SIG-M5 treated with dmso at 0.1 percent for 504 hours (cell line): ENCODE results near the gene ITGA2B.
"Not testable (repeated sequence)": the region's sequence is repeated elsewhere in the genome, so short reads cannot be mapped to it uniquely, and the experiment has no call there.

Experiments
- DNase-seq: peaks from one replicate; lab custom pipeline; 2025; ENCODE audit not compliant: unreplicated experiment; lab: John Stamatoyannopoulos, UW

The ITGA2B gene

GRCh38 chr17:44369414-44370023, 19.9 kb downstream of the ITGA2B start:
- DNase-seq = not testable (repeated sequence)

DNA sequence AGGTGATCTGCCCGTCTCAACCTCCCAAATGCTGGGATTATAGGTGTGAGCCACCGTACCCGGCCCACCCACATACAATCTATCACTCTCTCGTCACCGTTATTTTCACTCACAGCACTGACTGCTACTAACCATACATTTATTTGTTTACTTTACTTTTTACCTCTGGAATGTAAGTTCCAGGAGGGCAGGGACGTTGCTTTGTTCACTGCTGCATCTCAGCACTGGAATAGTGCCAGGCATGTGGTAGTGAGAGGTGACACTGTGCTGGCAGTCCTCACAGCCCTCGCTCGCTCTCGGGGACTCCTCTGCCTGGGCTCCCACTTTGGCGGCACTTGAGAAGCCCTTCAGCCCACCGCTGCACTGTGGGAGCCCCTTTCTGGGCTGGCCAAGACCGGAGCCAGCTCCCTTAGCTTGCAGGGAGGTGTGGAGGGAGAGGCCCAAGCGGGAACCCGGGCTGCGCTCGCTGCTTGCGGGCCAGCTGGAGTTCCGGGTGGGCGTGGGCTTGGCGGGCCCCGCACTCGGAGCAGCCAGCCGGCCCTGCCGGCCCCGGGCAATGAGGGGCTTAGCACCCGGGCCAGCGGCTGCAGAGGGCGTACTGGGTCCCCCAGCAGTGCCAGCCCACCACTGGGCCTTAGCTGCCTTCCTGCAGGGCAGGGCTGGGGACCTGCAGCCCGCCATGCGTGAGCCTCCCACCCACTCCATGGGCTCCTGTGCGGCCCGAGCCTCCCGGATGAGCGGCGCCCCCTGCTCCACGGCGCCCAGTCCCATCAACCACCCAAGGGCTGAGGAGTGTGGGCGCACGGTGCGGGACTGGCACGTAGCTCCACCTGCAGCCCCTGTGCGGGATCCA, 20.8 kb downstream of the ITGA2B start:
- not testable (repeated sequence) for DNase-seq

- DNase-seq = no peak
These were observed 22.0 kb downstream of the ITGA2B start for GRCh38 chr17:44367231-44367979.

DNA sequence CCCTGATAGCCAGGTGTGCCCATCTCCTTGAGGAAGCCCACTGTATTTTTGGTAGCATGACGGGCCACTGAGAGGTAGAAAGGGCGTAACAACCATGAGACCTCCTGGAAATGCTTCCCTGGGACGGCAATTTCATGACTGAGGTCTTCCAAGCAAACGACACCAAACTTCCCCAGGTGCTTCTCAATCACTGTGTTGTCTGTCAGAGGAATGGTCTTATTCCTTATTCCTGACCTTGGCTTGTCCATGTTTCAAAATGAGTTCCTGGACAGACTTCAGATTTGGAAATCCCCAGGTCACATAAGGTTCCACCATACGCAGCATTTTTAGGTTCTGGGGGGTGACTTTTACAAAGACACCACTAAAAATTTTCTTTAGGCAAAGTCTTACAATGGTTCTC, 24.4 kb downstream of the ITGA2B start:
- not testable (repeated sequence) for DNase-seq

- DNase-seq = no peak
These were observed 25.8 kb downstream of the ITGA2B start, which contains the start of gene FAM171A2 for GRCh38 chr17:44363613-44364159. Gene FAM171A2 (minus strand): TSS chr17:44363853. CDS start chr17:44363714, 139 bp downstream.

- no peak for DNase-seq
These were observed 26.4 kb downstream of the ITGA2B start for GRCh38 chr17:44362949-44363612.

DNA sequence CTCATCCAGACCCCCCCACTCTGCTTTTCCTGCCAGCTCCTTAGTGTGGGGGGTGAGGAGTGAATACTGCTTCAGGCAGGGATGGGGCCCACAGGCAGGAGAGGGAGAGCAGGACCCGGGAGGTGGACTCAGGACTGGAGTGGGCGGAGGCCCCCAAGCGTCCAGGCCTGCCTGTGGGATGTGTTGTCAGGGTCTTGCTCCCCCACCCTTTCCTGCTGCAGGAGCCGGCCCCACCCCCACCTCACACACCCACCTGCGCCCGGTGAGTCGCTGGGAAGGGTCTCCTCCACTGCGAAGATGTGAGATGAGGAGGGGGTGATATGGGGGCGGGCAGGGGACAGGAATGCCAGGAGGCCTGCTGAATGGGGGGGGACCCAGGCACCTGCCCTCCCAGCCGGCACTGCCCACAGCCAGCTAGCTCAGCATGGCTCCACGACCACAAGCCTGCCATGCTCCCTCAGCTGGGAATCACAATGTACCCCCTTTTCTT, 26.9 kb downstream of the ITGA2B start:
- DNase-seq = no peak

GRCh38 chr17:44361292-44362260, 27.9 kb downstream of the ITGA2B start:
- no peak for DNase-seq

DNA sequence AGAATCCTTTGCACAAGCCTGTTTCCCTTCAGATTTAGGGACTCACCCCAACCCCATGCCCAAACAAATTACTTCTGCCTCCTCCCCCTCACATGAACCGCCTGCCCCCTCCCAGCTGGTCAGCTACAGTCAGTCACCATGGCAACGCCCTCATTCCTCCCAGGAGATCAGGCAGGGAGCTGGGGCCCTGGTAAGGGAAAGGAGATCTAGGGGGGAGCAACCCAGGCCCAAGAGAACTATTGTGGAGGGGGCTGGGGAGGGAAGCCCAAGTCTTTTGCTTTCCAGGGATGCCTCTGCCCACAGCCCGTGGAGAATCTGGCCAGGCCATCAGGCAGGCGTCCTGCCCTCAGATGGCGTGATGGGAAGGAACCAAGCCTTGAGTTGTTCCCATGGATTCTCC, 28.6 kb downstream of the ITGA2B start:
- no peak for DNase-seq

DNA sequence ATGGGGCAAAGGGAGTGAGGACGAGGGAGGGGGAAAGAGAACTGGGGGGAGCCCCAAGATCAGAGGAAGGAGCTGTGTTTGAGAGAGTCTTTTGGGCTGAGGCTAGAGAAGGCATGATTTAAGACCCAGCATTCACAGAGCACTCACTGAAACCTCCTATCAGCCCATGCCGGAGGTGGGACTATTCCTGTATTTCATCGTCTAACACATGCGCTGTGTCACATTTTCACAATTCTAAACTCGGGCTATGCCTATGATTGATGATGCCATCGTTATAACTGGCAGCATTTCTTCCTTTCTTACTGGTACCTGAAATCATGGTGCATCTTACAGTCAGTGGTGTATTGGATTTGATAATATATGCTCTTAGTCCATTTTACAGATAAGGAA, 29.3 kb downstream of the ITGA2B start:
- no peak for DNase-seq

DNA sequence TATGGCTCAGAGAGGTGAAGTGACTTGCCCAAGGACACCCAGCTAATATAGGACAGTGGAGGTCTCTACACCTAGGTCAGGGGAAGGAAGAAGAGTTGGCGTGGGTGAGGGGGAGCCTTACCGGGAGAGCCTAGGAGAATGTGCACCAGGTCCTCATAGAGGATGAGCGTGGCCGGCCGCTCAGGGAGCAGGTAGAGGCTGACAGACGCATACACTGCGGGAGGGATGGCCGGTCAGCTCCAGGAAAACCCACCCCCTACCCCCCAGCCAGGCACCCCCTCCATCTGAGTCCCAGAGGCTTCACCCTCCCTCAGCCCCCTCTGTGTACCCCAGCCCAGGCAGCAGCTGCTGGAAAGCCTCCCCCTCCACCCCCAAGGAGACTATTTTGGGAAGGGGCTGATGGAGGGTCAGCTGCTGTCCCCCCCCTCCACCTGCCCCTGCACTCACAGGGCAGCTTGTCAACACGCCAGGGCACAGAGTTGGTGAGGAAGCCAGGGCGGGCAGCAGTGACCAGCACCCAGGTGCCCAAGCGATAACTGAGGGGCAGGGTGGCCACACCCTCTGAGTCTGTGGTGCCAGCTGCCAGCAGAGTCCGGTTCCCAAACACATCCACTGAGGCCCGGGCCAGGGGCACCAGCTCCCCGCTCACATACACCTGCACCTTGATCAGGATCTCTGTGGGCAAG, 29.8 kb downstream of the ITGA2B start:
- DNase-seq = no peak

- no peak for DNase-seq
These were observed 30.4 kb downstream of the ITGA2B start for GRCh38 chr17:44359006-44359405.

- DNase-seq = no peak
These were observed 31.4 kb downstream of the ITGA2B start for GRCh38 chr17:44358066-44358465.

DNA sequence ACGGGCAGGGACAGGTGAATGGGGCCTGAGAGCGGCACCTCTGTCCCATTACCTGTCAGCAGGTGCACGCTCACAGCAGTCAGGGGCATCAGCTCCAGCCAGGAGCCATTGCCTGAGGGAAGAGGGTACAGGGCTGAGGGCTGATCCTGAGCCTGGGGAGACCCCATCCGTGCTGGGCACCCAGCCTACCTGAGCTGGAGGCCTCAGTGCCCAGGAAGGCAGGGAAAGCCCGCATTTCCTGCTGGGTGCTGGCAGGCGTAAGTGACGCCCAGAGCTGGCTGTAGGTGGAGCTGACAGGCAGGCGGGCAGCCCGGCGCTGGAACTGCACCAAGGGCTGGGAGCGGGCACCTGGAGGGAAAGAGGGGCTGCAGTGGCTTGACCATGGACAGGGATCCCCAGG, 33.2 kb downstream of the ITGA2B start:
- DNase-seq = no peak

- DNase-seq = no peak
These were observed 33.8 kb downstream of the ITGA2B start for GRCh38 chr17:44355642-44356099.

GRCh38 chr17:44354582-44355561, 34.6 kb downstream of the ITGA2B start:
- no peak for DNase-seq

- no peak for DNase-seq
These were observed 35.6 kb downstream of the ITGA2B start for GRCh38 chr17:44353672-44354331.
